SK-N-SH (cell line): ENCODE results near the gene IL16. TPM values are rescaled to one million over a fixed set of nuclear protein-coding genes. Genes with fewer than 3 reads are reported as not detected.

Experiments used
- CTCF ChIA-PET: fragments of 300-600, 350-600 bp; formaldehyde crosslinking; extraction: SDS; loops from one replicate; lab custom pipeline; 2021; lab: Yijun Ruan, JAX
- POLR2A ChIA-PET: fragments of 350-600 bp; sonication (Branson Sonifier 250); formaldehyde crosslinking; extraction: SDS; loops from one replicate; lab custom pipeline; 2020; ENCODE audit warnings: antibody characterized with exemption, inconsistent platforms; lab: Yijun Ruan, JAX
- DNase-seq: peaks from one replicate; pipeline ENCODE4 v3.0.0; 2012
- H2AFZ ChIP-seq: fragments of 200-600 bp; sonication (generic); 2 replicates; pipeline ENCODE4 v1.8.1; 2016; ENCODE audit warnings: antibody characterized with exemption, mild to moderate bottlenecking, low read depth
- H3F3A ChIP-seq: fragments of 200-600 bp; sonication (generic); replicated peaks from 2 replicates; pipeline ENCODE3; 2016; ENCODE audit warnings: antibody characterized with exemption, mild to moderate bottlenecking; ENCODE audit not compliant: insufficient read depth
- H3K27ac ChIP-seq, 2 experiments: fragments of 200-500 bp in 1 of 2; fragments of 200-600 bp in 1 of 2; sonication (Bioruptor generic) in 1 of 2; sonication (generic), shearing (Covaris generic) in 1 of 2; 2 replicates each; pipeline versions ENCODE4 v1.5.1 to v1.6.1; 2014 to 2016; ENCODE audit warnings: low read depth in 2 of 2, inconsistent platforms in 1 of 2, low read length in 1 of 2, mild to moderate bottlenecking in 1 of 2, mixed read lengths in 1 of 2
- H3K27me3 ChIP-seq: fragments of 200-600 bp; sonication (generic), shearing (Covaris generic); 2 replicates; pipeline ENCODE4 v1.6.1; 2016; ENCODE audit warnings: mixed run types; ENCODE audit not compliant: insufficient read depth
- H3K36me3 ChIP-seq, 2 experiments: fragments of 200-500 bp in 1 of 2; fragments of 200-600 bp in 1 of 2; sonication (Bioruptor generic) in 1 of 2; sonication (generic) in 1 of 2; replicated peaks in 1 of 2; 2 replicates each; pipeline versions ENCODE3 to v1.5.1; 2014 to 2016; ENCODE audit warnings: low read length in 1 of 2, mild to moderate bottlenecking in 1 of 2; ENCODE audit not compliant: insufficient read depth in 2 of 2, control insufficient read depth in 1 of 2
- H3K4me1 ChIP-seq, 2 experiments: fragments of 200-500 bp in 1 of 2; fragments of 200-600 bp in 1 of 2; sonication (Bioruptor generic) in 1 of 2; sonication (generic), shearing (Covaris generic) in 1 of 2; 2 replicates each; pipeline versions ENCODE4 v1.5.1 to v1.6.1; 2014 to 2016; ENCODE audit warnings: low read depth in 1 of 2, low read length in 1 of 2, mixed run types in 1 of 2; ENCODE audit not compliant: insufficient read depth in 2 of 2, control insufficient read depth in 1 of 2
- H3K4me2 ChIP-seq: fragments of 200-600 bp; sonication (generic), shearing (Covaris generic); 2 replicates; pipeline ENCODE4 v1.6.1; 2017; ENCODE audit warnings: mixed run types
- H3K4me3 ChIP-seq, 2 experiments: fragments of 200-500 bp in 1 of 2; fragments of 200-600 bp in 1 of 2; sonication (Bioruptor generic) in 1 of 2; sonication (generic), shearing (Covaris generic) in 1 of 2; 2 replicates each; pipeline versions ENCODE4 v1.5.1 to v1.8.1; 2014 to 2016; ENCODE audit warnings: low read depth in 2 of 2, inconsistent platforms in 1 of 2, low read length in 1 of 2, mild to moderate bottlenecking in 1 of 2, mixed read lengths in 1 of 2, moderate library complexity in 1 of 2
- H3K79me2 ChIP-seq: fragments of 200-600 bp; sonication (generic); 2 replicates; pipeline ENCODE4 v1.8.1; 2017; ENCODE audit warnings: mild to moderate bottlenecking; ENCODE audit not compliant: insufficient read depth
- H3K9ac ChIP-seq: fragments of 200-600 bp; sonication (generic); 2 replicates; pipeline ENCODE4 v1.6.1; 2017; ENCODE audit warnings: mixed run types
- H3K9me2 ChIP-seq: fragments of 200-600 bp; sonication (generic); 2 replicates; pipeline ENCODE4 v1.6.1; 2017; ENCODE audit warnings: mixed run types
- H3K9me3 ChIP-seq: fragments of 200-600 bp; sonication (generic); 2 replicates; pipeline ENCODE4 v1.6.1; 2017; ENCODE audit warnings: mixed run types, mild to moderate bottlenecking, moderate library complexity
- H4K20me1 ChIP-seq: fragments of 200-600 bp; sonication (generic); 2 replicates; pipeline ENCODE4 v1.6.1; 2017; ENCODE audit warnings: mild to moderate bottlenecking, mixed run types; ENCODE audit not compliant: insufficient read depth
- EP300 ChIP-seq, 2 experiments: IDR thresholded peaks; 2 replicates each; pipeline versions ENCODE4 v1.4.0 to v1.6.1; 2012; ENCODE audit warnings: borderline replicate concordance in 1 of 2, low read depth in 1 of 2, low read length in 1 of 2
- EZH2phosphoT487 ChIP-seq: fragments of 200-600 bp; sonication (generic); IDR thresholded peaks from 2 replicates; pipeline ENCODE4 v1.6.1; 2017; ENCODE audit warnings: low read depth, mixed run types, mild to moderate bottlenecking, antibody characterized with exemption, moderate library complexity, borderline replicate concordance
- FOSL2 ChIP-seq: IDR thresholded peaks from 2 replicates; pipeline ENCODE4 v1.4.0; 2012; ENCODE audit warnings: low read depth, mild to moderate bottlenecking, moderate library complexity, borderline replicate concordance
- FOXM1 ChIP-seq: IDR thresholded peaks from 2 replicates; pipeline ENCODE4 v1.4.0; 2012; ENCODE audit warnings: low read depth, mild to moderate bottlenecking
- GATA2 ChIP-seq: sonication (generic); formaldehyde crosslinking; IDR thresholded peaks from 2 replicates; pipeline ENCODE4 v1.5.0; 2020; ENCODE audit warnings: mild to moderate bottlenecking, missing genetic modification reagents
- JUND ChIP-seq: IDR thresholded peaks from 2 replicates; pipeline ENCODE4 v1.4.0; 2012
- MXI1 ChIP-seq: IDR thresholded peaks from 2 replicates; pipeline ENCODE4 v1.6.1; 2012; ENCODE audit warnings: mild to moderate bottlenecking, low read depth, low read length, improper control_type of control experiment
- PBX3 ChIP-seq: IDR thresholded peaks from 2 replicates; pipeline ENCODE4; 2012
- RCOR1 ChIP-seq: fragments of 150-350 bp; IDR thresholded peaks from 2 replicates; pipeline ENCODE4 v1.6.1; 2017; ENCODE audit warnings: antibody characterized with exemption, low read length
- RXRA ChIP-seq: IDR thresholded peaks from 2 replicates; pipeline ENCODE4 v1.4.0; 2012; ENCODE audit warnings: low read depth, mild to moderate bottlenecking, borderline replicate concordance
- SIN3A ChIP-seq: IDR thresholded peaks from 2 replicates; pipeline ENCODE4 v1.6.1; 2012; ENCODE audit warnings: low read depth, mild to moderate bottlenecking, low read length, moderate library complexity, borderline replicate concordance
- TAF1 ChIP-seq: IDR thresholded peaks from 2 replicates; pipeline ENCODE4 v1.6.1; 2012; ENCODE audit warnings: low read depth, mild to moderate bottlenecking, low read length, moderate library complexity, borderline replicate concordance
- USF2 ChIP-seq: fragments of 150-350 bp; IDR thresholded peaks from 2 replicates; pipeline ENCODE4 v1.6.1; 2017; ENCODE audit warnings: antibody characterized with exemption, low read length, low read depth, borderline replicate concordance
- ZBTB33 ChIP-seq: IDR thresholded peaks from 2 replicates; pipeline ENCODE4 v1.4.0; 2012; ENCODE audit warnings: low read depth, borderline replicate concordance
- WGBS: methylation state at CpG from one replicate; pipeline ENCODE4 v1.1.6; 2017; ENCODE audit warnings: low lambda C conversion rate; 5-methylcytosine and 5-hydroxymethylcytosine counted together
- polyA plus RNA-seq, 3 experiments: library from polyadenylated mRNA; depleted of rRNA; stranded (reverse); fragments of >200 nt; gene quantifications; 2 replicates each; pipeline ENCODE4 v1.2.3, GENCODE V29; 2012
- TF ChIP-seq, protein P1 (sequence below): IDR thresholded peaks from 2 replicates; pipeline ENCODE4 v1.6.1; 2012; ENCODE audit warnings: mild to moderate bottlenecking, low read depth, low read length, moderate library complexity
- TF ChIP-seq, protein P2 (sequence below): fragments of 150-350 bp; IDR thresholded peaks from 2 replicates; pipeline ENCODE4 v1.6.1; 2016; ENCODE audit warnings: mild to moderate bottlenecking, low read depth, low read length
- TF ChIP-seq, protein P3 (sequence below): fragments of 200-600 bp; sonication (generic); IDR thresholded peaks from 2 replicates; pipeline ENCODE4 v1.6.1; 2017; ENCODE audit warnings: antibody characterized with exemption, mild to moderate bottlenecking, moderate library complexity
- TF ChIP-seq, protein P4 (sequence below): IDR thresholded peaks from 2 replicates; pipeline ENCODE4 v1.4.0; 2012; ENCODE audit warnings: low read depth
- TF ChIP-seq, protein P5 (sequence below): IDR thresholded peaks from 2 replicates; pipeline ENCODE4 v1.4.0; 2012; ENCODE audit warnings: low read depth, borderline replicate concordance

The IL16 gene
- polyA plus RNA-seq, 1 of the 3 experiments (the other 2 are of a cell fraction), result not detected

GRCh38 chr15:81253846-81254245, 57.2 kb downstream of the IL16 start:
- Histone ChIP-seq H3K9me2 (no peaks in the 10 kb centered on the region), H3K27ac (no peak overlapping the region), H3K27me3 (0 out of 2 replicates have a peak, but pooled peaks cover 4% of the 10 kb centered on the region), H3K9ac (no peak overlapping the region), H2AFZ (no peak overlapping the region), H3K4me3 (no peak overlapping the region), H3K36me3 (no peaks in the 10 kb centered on the region), H3K4me1 (no peaks in the 10 kb centered on the region), H3K79me2 (no peaks in the 10 kb centered on the region), H4K20me1 (no peaks in the 10 kb centered on the region), H3F3A (no peaks in the 10 kb centered on the region), H3K9me3 (no peaks in the 10 kb centered on the region), H3K4me2 (no peak overlapping the region)
- POLR2A ChIA-PET, result no interaction called here
- CTCF ChIA-PET, result interaction anchor here (1.1 to 4.3 kb wide), 3 partner anchors 12 to 99 kb away, joined by 5 to 27 read pairs (median 26); no protein-coding TSS in a partner anchor
- TF ChIP-seq GATA2 (CRISPR knock-in tag) (no peak), JUND (no peak), ZBTB33 (no peak), RCOR1 (no peak), USF2 (no peak), MXI1 (no peak), SIN3A (no peak), FOXM1 (no peak), PBX3 (no peak), FOSL2 (no peak), EP300 (IDR thresholded peaks at IDR 0.05; ENCODE audit: borderline replicate concordance in 1 of 2, low read depth in 1 of 2, low read length in 1 of 2) (no peak), RXRA (no peak), TAF1 (no peak), EZH2phosphoT487 (no peak)
- TF ChIP-seq, protein P1, sequence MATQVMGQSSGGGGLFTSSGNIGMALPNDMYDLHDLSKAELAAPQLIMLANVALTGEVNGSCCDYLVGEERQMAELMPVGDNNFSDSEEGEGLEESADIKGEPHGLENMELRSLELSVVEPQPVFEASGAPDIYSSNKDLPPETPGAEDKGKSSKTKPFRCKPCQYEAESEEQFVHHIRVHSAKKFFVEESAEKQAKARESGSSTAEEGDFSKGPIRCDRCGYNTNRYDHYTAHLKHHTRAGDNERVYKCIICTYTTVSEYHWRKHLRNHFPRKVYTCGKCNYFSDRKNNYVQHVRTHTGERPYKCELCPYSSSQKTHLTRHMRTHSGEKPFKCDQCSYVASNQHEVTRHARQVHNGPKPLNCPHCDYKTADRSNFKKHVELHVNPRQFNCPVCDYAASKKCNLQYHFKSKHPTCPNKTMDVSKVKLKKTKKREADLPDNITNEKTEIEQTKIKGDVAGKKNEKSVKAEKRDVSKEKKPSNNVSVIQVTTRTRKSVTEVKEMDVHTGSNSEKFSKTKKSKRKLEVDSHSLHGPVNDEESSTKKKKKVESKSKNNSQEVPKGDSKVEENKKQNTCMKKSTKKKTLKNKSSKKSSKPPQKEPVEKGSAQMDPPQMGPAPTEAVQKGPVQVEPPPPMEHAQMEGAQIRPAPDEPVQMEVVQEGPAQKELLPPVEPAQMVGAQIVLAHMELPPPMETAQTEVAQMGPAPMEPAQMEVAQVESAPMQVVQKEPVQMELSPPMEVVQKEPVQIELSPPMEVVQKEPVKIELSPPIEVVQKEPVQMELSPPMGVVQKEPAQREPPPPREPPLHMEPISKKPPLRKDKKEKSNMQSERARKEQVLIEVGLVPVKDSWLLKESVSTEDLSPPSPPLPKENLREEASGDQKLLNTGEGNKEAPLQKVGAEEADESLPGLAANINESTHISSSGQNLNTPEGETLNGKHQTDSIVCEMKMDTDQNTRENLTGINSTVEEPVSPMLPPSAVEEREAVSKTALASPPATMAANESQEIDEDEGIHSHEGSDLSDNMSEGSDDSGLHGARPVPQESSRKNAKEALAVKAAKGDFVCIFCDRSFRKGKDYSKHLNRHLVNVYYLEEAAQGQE, result no peak
- TF ChIP-seq, protein P2, sequence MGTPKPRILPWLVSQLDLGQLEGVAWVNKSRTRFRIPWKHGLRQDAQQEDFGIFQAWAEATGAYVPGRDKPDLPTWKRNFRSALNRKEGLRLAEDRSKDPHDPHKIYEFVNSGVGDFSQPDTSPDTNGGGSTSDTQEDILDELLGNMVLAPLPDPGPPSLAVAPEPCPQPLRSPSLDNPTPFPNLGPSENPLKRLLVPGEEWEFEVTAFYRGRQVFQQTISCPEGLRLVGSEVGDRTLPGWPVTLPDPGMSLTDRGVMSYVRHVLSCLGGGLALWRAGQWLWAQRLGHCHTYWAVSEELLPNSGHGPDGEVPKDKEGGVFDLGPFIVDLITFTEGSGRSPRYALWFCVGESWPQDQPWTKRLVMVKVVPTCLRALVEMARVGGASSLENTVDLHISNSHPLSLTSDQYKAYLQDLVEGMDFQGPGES, result no peak
- TF ChIP-seq, protein P3, sequence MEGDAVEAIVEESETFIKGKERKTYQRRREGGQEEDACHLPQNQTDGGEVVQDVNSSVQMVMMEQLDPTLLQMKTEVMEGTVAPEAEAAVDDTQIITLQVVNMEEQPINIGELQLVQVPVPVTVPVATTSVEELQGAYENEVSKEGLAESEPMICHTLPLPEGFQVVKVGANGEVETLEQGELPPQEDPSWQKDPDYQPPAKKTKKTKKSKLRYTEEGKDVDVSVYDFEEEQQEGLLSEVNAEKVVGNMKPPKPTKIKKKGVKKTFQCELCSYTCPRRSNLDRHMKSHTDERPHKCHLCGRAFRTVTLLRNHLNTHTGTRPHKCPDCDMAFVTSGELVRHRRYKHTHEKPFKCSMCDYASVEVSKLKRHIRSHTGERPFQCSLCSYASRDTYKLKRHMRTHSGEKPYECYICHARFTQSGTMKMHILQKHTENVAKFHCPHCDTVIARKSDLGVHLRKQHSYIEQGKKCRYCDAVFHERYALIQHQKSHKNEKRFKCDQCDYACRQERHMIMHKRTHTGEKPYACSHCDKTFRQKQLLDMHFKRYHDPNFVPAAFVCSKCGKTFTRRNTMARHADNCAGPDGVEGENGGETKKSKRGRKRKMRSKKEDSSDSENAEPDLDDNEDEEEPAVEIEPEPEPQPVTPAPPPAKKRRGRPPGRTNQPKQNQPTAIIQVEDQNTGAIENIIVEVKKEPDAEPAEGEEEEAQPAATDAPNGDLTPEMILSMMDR, result no peak
- TF ChIP-seq, protein P4, sequence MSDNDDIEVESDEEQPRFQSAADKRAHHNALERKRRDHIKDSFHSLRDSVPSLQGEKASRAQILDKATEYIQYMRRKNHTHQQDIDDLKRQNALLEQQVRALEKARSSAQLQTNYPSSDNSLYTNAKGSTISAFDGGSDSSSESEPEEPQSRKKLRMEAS, result no peak
- TF ChIP-seq, protein P5, sequence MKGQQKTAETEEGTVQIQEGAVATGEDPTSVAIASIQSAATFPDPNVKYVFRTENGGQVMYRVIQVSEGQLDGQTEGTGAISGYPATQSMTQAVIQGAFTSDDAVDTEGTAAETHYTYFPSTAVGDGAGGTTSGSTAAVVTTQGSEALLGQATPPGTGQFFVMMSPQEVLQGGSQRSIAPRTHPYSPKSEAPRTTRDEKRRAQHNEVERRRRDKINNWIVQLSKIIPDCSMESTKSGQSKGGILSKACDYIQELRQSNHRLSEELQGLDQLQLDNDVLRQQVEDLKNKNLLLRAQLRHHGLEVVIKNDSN, result no peak
- no peak for DNase-seq
- WGBS, result 52% methylated on average over 2 of the region's 2 CpGs
